Suppressor macrophage treated with lipopolysaccharide for 1 hour (primary cell): ENCODE measurements around the gene CMIP.
"Not testable (repeated sequence)": the region's sequence is repeated elsewhere in the genome, so short reads cannot be mapped to it uniquely, and the experiment has no call there.

Experiments used
- DNase-seq, 3 donors: peaks; one replicate each; pipeline ENCODE4 v3.0.0-alpha.2; 2020 to 2022

Gene CMIP

GRCh38 chr16:81669473-81670350 is 225.1 kb downstream of the CMIP start:
- no peak for DNase-seq

- DNase-seq = no peak
Measured at GRCh38 chr16:81671738-81672597, 227.4 kb downstream of the CMIP start.

- no peak for DNase-seq
Measured at GRCh38 chr16:81673432-81673831, 228.8 kb downstream of the CMIP start.

GRCh38 chr16:81675662-81676061 is 231.1 kb downstream of the CMIP start:
- no peak for DNase-seq

- no peak for DNase-seq
Measured at GRCh38 chr16:81676066-81676882, 231.7 kb downstream of the CMIP start.

- no peak for DNase-seq
Measured at GRCh38 chr16:81676883-81677737, 232.5 kb downstream of the CMIP start.

- DNase-seq = no peak
Measured at GRCh38 chr16:81678326-81679095, 233.9 kb downstream of the CMIP start.

- no peak for DNase-seq
Measured at GRCh38 chr16:81679721-81680430, 235.3 kb downstream of the CMIP start.

- no peak for DNase-seq
Measured at GRCh38 chr16:81680444-81681275, 236.1 kb downstream of the CMIP start.

GRCh38 chr16:81681311-81681710 is 236.7 kb downstream of the CMIP start:
- no peak for DNase-seq

- DNase-seq = no peak
Measured at GRCh38 chr16:81684242-81684837, 239.7 kb downstream of the CMIP start.

- DNase-seq = no peak
Measured at GRCh38 chr16:81684901-81685300, 240.3 kb downstream of the CMIP start.

- DNase-seq = no peak
Measured at GRCh38 chr16:81686391-81687130, 242.0 kb downstream of the CMIP start.

- no peak for DNase-seq
Measured at GRCh38 chr16:81687131-81687456, 242.5 kb downstream of the CMIP start.

GRCh38 chr16:81688182-81688581 is 243.6 kb downstream of the CMIP start:
- no peak for DNase-seq

GRCh38 chr16:81688839-81689238 is 244.2 kb downstream of the CMIP start:
- not testable (repeated sequence) for DNase-seq

GRCh38 chr16:81692021-81692420 is 247.4 kb downstream of the CMIP start:
- DNase-seq = no peak

GRCh38 chr16:81692571-81692970 is 248.0 kb downstream of the CMIP start:
- no peak for DNase-seq
